ENCODE data around the gene IL3RA. TPM values are rescaled to one million over a fixed set of nuclear protein-coding genes. Genes with fewer than 3 reads are reported as not detected.

Gene IL3RA
- total RNA-seq, 2 donors from 2014 or later: 2.1 to 6.7 TPM

- DNase-seq: no peak
- intact Hi-C loops (cut with DNase I): loop anchor here (5.0 kb wide), 1 partner anchor 68 kb away; the partner anchor contains the start of gene ASMTL
Measured at GRCh38 chrX:1384658-1385252, 48.2 kb downstream of the IL3RA start.

GRCh38 chrX:1385253-1386223, 49.0 kb downstream of the IL3RA start:
- H3K9me3 ChIP-seq: no peaks in the 10 kb centered on the region

More at GRCh38 chrX:1384658-1385252, 48.2 kb downstream of the IL3RA start:
- H3K27me3 ChIP-seq: no peaks in the 10 kb centered on the region
- no peak for TF ChIP-seq CTCF (IDR thresholded peaks at IDR 0.05)
- peaks cover 30% of the 10 kb centered on the region for H3K36me3 ChIP-seq
- no peak overlapping the region for H3K9ac ChIP-seq (ENCODE audit: low read depth in 2 of 2, low read length in 2 of 2)
- no peaks in the 10 kb centered on the region for H3K9me3 ChIP-seq
- H3K27ac ChIP-seq: no peak overlapping the region
- H3K4me3 ChIP-seq: no peak overlapping the region
- no peaks in the 10 kb centered on the region for H3K4me1 ChIP-seq

GRCh38 chrX:1386338-1387127, 49.9 kb downstream of the IL3RA start:
- intact Hi-C loops (cut with DNase I): no loop called here
- no peak overlapping the region for H3K9ac ChIP-seq (ENCODE audit: low read depth in 2 of 2, low read length in 2 of 2)
- peaks cover 30% of the 10 kb centered on the region for H3K36me3 ChIP-seq
- DNase-seq: no peak
- H3K27ac ChIP-seq: no peak overlapping the region
- no peak for TF ChIP-seq CTCF (IDR thresholded peaks at IDR 0.05)
- no peak overlapping the region for H3K4me3 ChIP-seq
- H3K9me3 ChIP-seq: no peaks in the 10 kb centered on the region
- H3K4me1 ChIP-seq: peaks cover 5% of the 10 kb centered on the region
- no peaks in the 10 kb centered on the region for H3K27me3 ChIP-seq

More at GRCh38 chrX:1385253-1386223, 49.0 kb downstream of the IL3RA start:
- Histone ChIP-seq H3K36me3 (peaks cover 30% of the 10 kb centered on the region), H3K27ac (no peak overlapping the region), H3K27me3 (no peaks in the 10 kb centered on the region), H3K9ac (ENCODE audit: low read depth in 2 of 2, low read length in 2 of 2) (no peak overlapping the region), H3K4me3 (no peak overlapping the region), H3K4me1 (peaks cover 5% of the 10 kb centered on the region)
- TF ChIP-seq CTCF (IDR thresholded peaks at IDR 0.05): no peak
- intact Hi-C loops (cut with DNase I): no loop called here
- no peak for DNase-seq

GRCh38 chrX:1387141-1387776, 50.7 kb downstream of the IL3RA start:
- Histone ChIP-seq H3K27ac (no peak overlapping the region), H3K27me3 (no peaks in the 10 kb centered on the region), H3K9me3 (no peaks in the 10 kb centered on the region), H3K4me3 (no peak overlapping the region), H3K36me3 (peaks cover 30% of the 10 kb centered on the region), H3K4me1 (peaks cover 5% of the 10 kb centered on the region), H3K9ac (ENCODE audit: low read depth in 2 of 2, low read length in 2 of 2) (no peak overlapping the region)
- no peak for DNase-seq
- no peak for TF ChIP-seq CTCF (IDR thresholded peaks at IDR 0.05)
- intact Hi-C loops (cut with DNase I): no loop called here

GRCh38 chrX:1388651-1389050, 52.1 kb downstream of the IL3RA start:
- no peaks in the 10 kb centered on the region for H3K9me3 ChIP-seq
- no peaks in the 10 kb centered on the region for H3K27me3 ChIP-seq
- peaks cover 5% of the 10 kb centered on the region for H3K4me1 ChIP-seq
- peaks cover 30% of the 10 kb centered on the region for H3K36me3 ChIP-seq
- intact Hi-C loops (cut with DNase I): no loop called here
- no peak overlapping the region for H3K27ac ChIP-seq
- no peak overlapping the region for H3K9ac ChIP-seq (ENCODE audit: low read depth in 2 of 2, low read length in 2 of 2)
- no peak for DNase-seq
- no peak for TF ChIP-seq CTCF (IDR thresholded peaks at IDR 0.05)
- H3K4me3 ChIP-seq: no peak overlapping the region
